Psoas muscle (tissue), 8 donors: ENCODE data around the gene TSHZ2. TPM values are rescaled to one million over a fixed set of nuclear protein-coding genes. Genes with fewer than 3 reads are reported as not detected.
"Not testable (repeated sequence)": the region's sequence is repeated elsewhere in the genome, so short reads cannot be mapped to it uniquely, and the experiment has no call there.

Experiments
- ATAC-seq, 4 donors: fragments of 200-7000 bp; cut with Tn5 transposase; one replicate each; pipeline ENCODE4 v1.9.1; 2020; ENCODE audit warnings: moderate library complexity in 3 of 4, mild to moderate bottlenecking in 2 of 4
- DNase-seq, 2 donors: peaks; one replicate each; pipeline ENCODE4 v3.0.0-alpha.2; 2020
- H3K27ac ChIP-seq: fragments of 200-600 bp; one replicate; pipeline ENCODE4 v1.8.0; 2022
- H3K27me3 ChIP-seq, 3 donors: fragments of 200-600 bp in 1 of 3; one replicate each; pipeline versions ENCODE4 v1.6.1 to v1.8.0; 2013 to 2022; ENCODE audit warnings: low read length in 2 of 3, mild to moderate bottlenecking in 2 of 3, moderate library complexity in 1 of 3; ENCODE audit not compliant: insufficient read depth in 3 of 3
- H3K36me3 ChIP-seq, 2 donors: fragments of 200-600 bp in 1 of 2; one replicate each; pipeline versions ENCODE4 v1.6.1 to v1.8.0; 2013 to 2022; ENCODE audit warnings: low read depth in 1 of 2, mild to moderate bottlenecking in 1 of 2, moderate library complexity in 1 of 2; ENCODE audit not compliant: insufficient read depth in 1 of 2
- H3K4me1 ChIP-seq: fragments of 200-600 bp; one replicate; pipeline ENCODE4 v1.8.0; 2022
- H3K4me3 ChIP-seq: fragments of 200-600 bp; one replicate; pipeline ENCODE4 v1.8.0; 2022; ENCODE audit warnings: mild to moderate bottlenecking
- H3K9me3 ChIP-seq: fragments of 200-600 bp; one replicate; pipeline ENCODE4 v1.8.0; 2022
- CTCF ChIP-seq: fragments of 200-600 bp; IDR thresholded peaks from one replicate; pipeline ENCODE4 v1.8.0; 2022; ENCODE audit warnings: antibody characterized with exemption
- WGBS, 3 donors: extraction: QIAGEN DNeasy Blood & Tissue Kit; methylation state at CpG; one replicate each; pipeline versions ENCODE4 v1.1.6 to v1.1.7; 2013; 5-methylcytosine and 5-hydroxymethylcytosine counted together
- intact Hi-C, 2 donors: fragments of 100-400 bp; cut with DNase I; formaldehyde crosslinking; loops; one replicate each; pipeline versions ENCODE4 v1.11.0 to v1.14.2; 2022
- polyA plus RNA-seq, 3 donors: library from polyadenylated mRNA; stranded (reverse); fragments of 200-250 nt; gene quantifications; one replicate each; pipeline ENCODE4 v1.2.3, GENCODE V29; 2013
- total RNA-seq, 4 donors: library from RNA; stranded (reverse); fragmentation: NEBNext Ultra II Directional in 2 of 4; extraction: Animal tissue kit (Norgen Biotek cat#: 25700) in 2 of 4; gene quantifications; one replicate each; pipeline versions ENCODE4 v1.2.1 to v1.2.4, GENCODE V29; 2021 to 2023
- donor health status: healthy with polysubstance abuse.
- donor health status: DM: no; HTN: no; CAD: no; lungs with moderate emphysema.
- donor health status: Bipolar disorder and iron deficiency.
- donor health status: healthy.
- donor health status: DM: yes; HTN: yes; CAD: no.
- donor health status: DM: no; HTN: no; CAD: no.
- donor health status: DM: no; HTN: no; CAD: no.
- donor health status: DM: yes; HTN: yes; CAD: no.

The TSHZ2 gene
- total and polyA plus RNA-seq, 7 donors, result 0.39 to 7.5 (median 1.9) TPM

DNA sequence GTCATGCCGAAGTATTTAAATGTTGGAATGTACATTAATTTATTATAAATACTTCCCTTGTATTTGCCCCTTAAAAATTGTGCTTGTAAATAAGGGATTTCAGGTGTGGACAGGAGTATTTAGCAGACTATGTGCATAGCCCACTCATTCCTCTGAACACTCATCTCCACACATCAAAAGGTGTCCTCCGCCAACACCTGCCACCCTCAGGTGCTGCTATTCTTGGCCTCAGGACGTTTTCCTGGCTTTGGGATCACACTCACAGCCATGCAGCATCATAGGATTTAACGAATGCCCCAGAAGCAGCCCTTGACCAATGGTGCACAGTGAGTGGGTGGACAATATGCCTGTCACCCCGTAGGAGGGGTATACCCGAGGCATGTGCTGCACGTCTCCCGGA is 390.6 kb downstream of the TSHZ2 start:
- 76 to 84% (median 79%) methylated on average over 8 of the region's 8 CpGs for WGBS, 3 donors
- no peaks in the 10 kb centered on the region for H3K9me3 ChIP-seq
- no peak for TF ChIP-seq CTCF
- H3K27me3 ChIP-seq, result peaks cover 0 to 2% (median 0%) of the 10 kb centered on the region in 3 donors
- no peak overlapping the region for H3K27ac ChIP-seq
- no peak overlapping the region for H3K4me3 ChIP-seq
- no peaks in the 10 kb centered on the region for H3K4me1 ChIP-seq
- ATAC-seq (no peak), DNase-seq (no peak)
- intact Hi-C loops, result no loop called here
- no peaks in the 10 kb centered on the region for H3K36me3 ChIP-seq

DNA sequence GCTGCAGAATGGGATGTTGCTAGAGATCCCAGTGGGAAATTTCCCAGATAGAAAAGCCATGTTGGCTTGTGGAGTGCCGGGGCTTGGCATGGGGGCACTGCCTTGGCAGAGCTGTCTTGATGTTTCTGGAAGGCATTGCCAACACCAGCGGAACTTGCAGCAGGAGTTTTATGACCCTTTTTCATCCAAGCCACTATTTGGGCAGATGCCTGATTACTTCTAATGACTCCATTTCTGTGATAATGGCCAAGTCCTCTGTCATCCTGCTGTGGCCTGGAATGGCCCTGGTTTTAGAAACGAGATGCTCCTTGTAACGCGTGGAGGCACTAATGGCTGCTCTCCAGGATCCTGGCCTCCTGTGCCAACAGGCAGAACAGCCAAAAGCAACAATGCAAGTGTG is 392.5 kb downstream of the TSHZ2 start:
- H3K4me3 ChIP-seq, result no peak overlapping the region
- no peak for DNase-seq
- H3K9me3 ChIP-seq, result no peaks in the 10 kb centered on the region
- H3K27me3 ChIP-seq, result peaks cover 0 to 8% (median 0%) of the 10 kb centered on the region in 3 donors
- no peak for ATAC-seq
- H3K27ac ChIP-seq, result no peak overlapping the region
- no peaks in the 10 kb centered on the region for H3K36me3 ChIP-seq
- 29 to 30% (median 30%) methylated on average over 5 of the region's 5 CpGs for WGBS, 3 donors
- no peaks in the 10 kb centered on the region for H3K4me1 ChIP-seq
- intact Hi-C loops, result no loop called here
- no peak for TF ChIP-seq CTCF

DNA sequence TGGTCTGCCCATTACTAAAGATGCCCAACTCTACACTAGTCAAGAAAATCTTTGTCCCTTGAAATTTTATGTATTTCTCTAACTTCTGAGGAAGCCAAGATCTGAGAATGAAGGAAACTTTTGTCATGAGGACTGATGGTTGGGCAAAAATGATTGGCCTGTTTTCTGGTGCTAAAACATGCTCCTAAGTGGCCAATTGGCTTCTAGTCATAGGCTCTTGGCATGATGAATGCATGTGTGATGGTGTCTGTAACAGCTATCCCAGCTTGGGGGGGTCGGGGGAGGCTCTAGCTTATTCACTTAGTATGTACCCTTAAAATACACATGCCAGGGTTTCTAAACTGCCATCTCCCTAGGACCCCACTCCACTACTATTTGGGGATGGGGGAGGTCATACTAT is 392.9 kb downstream of the TSHZ2 start:
- Histone ChIP-seq H3K4me1 (no peaks in the 10 kb centered on the region), H3K36me3 (no peaks in the 10 kb centered on the region), H3K27ac (no peak overlapping the region), H3K27me3 (peaks cover 0 to 8% (median 0%) of the 10 kb centered on the region in 3 donors), H3K9me3 (no peaks in the 10 kb centered on the region), H3K4me3 (no peak overlapping the region)
- ATAC-seq (no peak), DNase-seq (no peak)
- WGBS, 3 donors, result 6 to 42% (median 33%) methylated on average over 1 of the region's 1 CpG
- intact Hi-C loops, result no loop called here
- no peak for TF ChIP-seq CTCF

DNA sequence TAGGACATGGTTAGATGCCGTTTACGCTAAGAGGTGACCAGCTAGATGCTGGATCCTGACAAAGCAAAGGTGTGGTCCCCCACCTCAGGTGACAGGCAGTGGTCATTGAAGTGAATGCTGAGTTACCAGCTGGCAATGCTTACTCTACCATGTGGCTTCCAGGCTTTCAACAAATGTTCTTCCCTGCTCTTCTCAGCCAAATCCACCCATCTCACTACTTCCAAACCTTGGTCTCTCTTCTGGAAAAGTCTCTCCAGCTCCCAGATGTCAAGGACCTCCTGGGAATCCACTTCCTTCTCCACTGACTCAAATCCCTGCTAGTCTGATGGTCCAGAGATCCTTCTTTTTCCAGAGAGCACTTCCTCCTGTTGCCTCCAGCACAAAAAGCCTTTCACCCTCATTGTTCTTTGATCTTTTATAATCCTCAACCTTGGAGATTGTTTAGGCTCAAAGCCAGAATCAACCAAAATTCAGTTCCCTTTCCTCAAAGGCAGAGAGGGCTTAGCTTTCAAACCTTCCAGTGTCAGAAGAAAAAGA is 393.4 kb downstream of the TSHZ2 start:
- intact Hi-C loops, result no loop called here
- WGBS, 3 donors, result 40 to 76% (median 42%) methylated on average over 2 of the region's 2 CpGs
- H3K4me1 ChIP-seq, result no peaks in the 10 kb centered on the region
- no peak overlapping the region for H3K4me3 ChIP-seq
- no peak for ATAC-seq
- no peak for TF ChIP-seq CTCF
- no peaks in the 10 kb centered on the region for H3K9me3 ChIP-seq
- H3K27ac ChIP-seq, result no peak overlapping the region
- DNase-seq, result no peak
- H3K27me3 ChIP-seq, result peaks cover 0 to 8% (median 0%) of the 10 kb centered on the region in 3 donors
- no peaks in the 10 kb centered on the region for H3K36me3 ChIP-seq

- H3K9me3 ChIP-seq, H3K27ac ChIP-seq, H3K36me3 ChIP-seq, ATAC-seq, H3K4me1 ChIP-seq, H3K27me3 ChIP-seq, intact Hi-C loops, H3K4me3 ChIP-seq, DNase-seq: not testable (repeated sequence)
- whole genome bisulfite sequencing, 3 donors, result 53 to 70% (median 54%) methylated on average over 8 of the region's 8 CpGs
Measured at GRCh38 chr20:53366928-53367327, 394.8 kb downstream of the TSHZ2 start.
